Endodermal cell (in vitro differentiated cells): ENCODE data around the gene CTRB1. TPM values are rescaled to one million over a fixed set of nuclear protein-coding genes. Genes with fewer than 3 reads are reported as not detected.

Source experiments
- DNase-seq: peaks from one replicate; pipeline ENCODE4 v3.0.0-alpha.2; 2017
- H3K27ac ChIP-seq: 2 replicates; pipeline ENCODE4 v1.5.1; 2013; ENCODE audit warnings: mild to moderate bottlenecking, low read depth, low read length, moderate library complexity
- H3K27me3 ChIP-seq: 2 replicates; pipeline ENCODE4 v1.6.1; 2013; ENCODE audit warnings: mild to moderate bottlenecking, low read length, moderate library complexity; ENCODE audit not compliant: insufficient read depth, control insufficient read depth, poor library complexity, severe bottlenecking
- H3K36me3 ChIP-seq: 2 replicates; pipeline ENCODE4 v1.7.0; 2013; ENCODE audit warnings: mild to moderate bottlenecking, low read length, moderate library complexity; ENCODE audit not compliant: control insufficient read depth, insufficient read depth
- H3K4me1 ChIP-seq: one replicate; pipeline ENCODE4 v1.7.0; 2013; ENCODE audit warnings: low read length; ENCODE audit not compliant: control insufficient read depth, insufficient read depth
- H3K4me3 ChIP-seq: 2 replicates; pipeline ENCODE4 v1.5.1; 2013; ENCODE audit warnings: mild to moderate bottlenecking, low read length, moderate library complexity
- H3K9ac ChIP-seq: 2 replicates; pipeline ENCODE4 v1.6.1; 2013; ENCODE audit warnings: mild to moderate bottlenecking, low read length, moderate library complexity; ENCODE audit not compliant: poor library complexity, severe bottlenecking; ENCODE audit errors: extremely low read depth
- H3K9me3 ChIP-seq: 2 replicates; pipeline ENCODE4 v1.6.1; 2013; ENCODE audit warnings: mild to moderate bottlenecking, low read length, moderate library complexity; ENCODE audit not compliant: control insufficient read depth
- H3K27ac Mint-ChIP-seq: 2 replicates; pipeline ENCODE4 v1.8.0; 2020; ENCODE audit warnings: mixed read lengths
- H3K27me3 Mint-ChIP-seq: 2 replicates; pipeline ENCODE4 v1.8.0; 2021; ENCODE audit warnings: mild to moderate bottlenecking, mixed read lengths; ENCODE audit not compliant: insufficient read depth
- H3K36me3 Mint-ChIP-seq: 2 replicates; pipeline ENCODE4 v1.8.0; 2020; ENCODE audit warnings: low read depth, mixed read lengths
- H3K4me1 Mint-ChIP-seq: 2 replicates; pipeline ENCODE4 v1.8.0; 2020; ENCODE audit warnings: mixed read lengths
- H3K4me3 Mint-ChIP-seq: 2 replicates; pipeline ENCODE4 v1.8.0; 2020; ENCODE audit warnings: mild to moderate bottlenecking, moderate library complexity, mixed read lengths
- H3K9me3 Mint-ChIP-seq: 2 replicates; pipeline ENCODE4 v1.8.0; 2020; ENCODE audit warnings: mild to moderate bottlenecking, mixed read lengths
- WGBS, 2 experiments: methylation state at CpG; one replicate each; pipeline versions ENCODE4 v1.1.5 to v1.1.7; 2013; ENCODE audit warnings: missing lambda C conversion rate in 2 of 2, mixed read lengths in 1 of 2; ENCODE audit not compliant: insufficient coverage in 1 of 2, insufficient read length in 1 of 2; 5-methylcytosine and 5-hydroxymethylcytosine counted together
- total RNA-seq, 2 donors: library from RNA; stranded (reverse); fragmentation: NEBNext Ultra II Directional in 1 of 2; extraction: Animal tissue kit (Norgen Biotek cat#: 25700) in 1 of 2; gene quantifications; 2 replicates in 1 of 2; 3 replicates in 1 of 2; pipeline ENCODE4 v1.2.1, GENCODE V29; 2021
- TF ChIP-seq, protein P1 (sequence below): fragments of 200-600 bp; sonication (generic); conservative IDR thresholded peaks from 2 replicates; pipeline ENCODE4 v1.5.0; 2021; ENCODE audit warnings: antibody characterized with exemption, mild to moderate bottlenecking

CTRB1 gene
- total RNA-seq, 2 donors from 2014 or later, result not detected

DNA sequence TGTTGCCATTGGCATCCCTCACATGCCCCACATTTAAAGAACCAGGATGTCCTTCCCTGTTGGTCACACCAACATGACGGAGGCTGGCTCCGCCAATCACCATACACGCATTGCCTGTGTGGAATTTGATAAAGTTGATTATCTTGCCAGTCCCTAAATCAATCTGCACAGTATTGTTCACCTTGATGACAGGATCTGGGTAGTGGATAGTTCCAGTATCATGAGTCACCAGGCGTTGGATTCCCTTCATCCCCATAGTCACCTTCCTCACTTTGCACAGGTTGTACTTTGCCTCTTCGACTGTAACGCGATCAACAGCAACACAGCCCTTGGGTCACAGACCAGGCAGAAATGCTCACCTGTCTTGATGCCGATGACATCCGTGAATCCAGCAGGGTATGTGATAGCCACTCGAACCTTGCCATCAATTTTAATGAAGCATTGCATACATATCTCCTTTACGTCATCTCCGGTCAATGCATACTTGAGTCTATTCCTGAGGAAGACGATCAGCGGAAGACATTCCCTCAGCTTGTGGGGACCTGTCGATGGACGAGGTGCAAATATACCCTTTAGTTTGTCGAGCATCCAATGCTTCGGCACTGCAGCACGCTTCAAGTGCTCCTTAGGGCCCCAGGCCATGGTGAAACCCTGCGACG is 26.1 kb upstream of the CTRB1 start:
- peaks cover 16% of the 10 kb centered on the region for H3K27me3 ChIP-seq
- no peak for DNase-seq
- no peaks in the 10 kb centered on the region for H3K36me3 ChIP-seq
- H3K27ac Mint-ChIP-seq, result no peak overlapping the region
- WGBS, 2 experiments, result 94 to 99% methylated on average over 21 of the region's 21 CpGs
- no peak overlapping the region for H3K4me3 Mint-ChIP-seq
- no peak overlapping the region for H3K4me3 ChIP-seq
- H3K27me3 Mint-ChIP-seq, result peaks cover 30% of the 10 kb centered on the region
- H3K4me1 ChIP-seq, result peaks cover 6% of the 10 kb centered on the region
- H3K4me1 Mint-ChIP-seq, result peaks cover 14% of the 10 kb centered on the region
- no peaks in the 10 kb centered on the region for H3K9me3 ChIP-seq
- no peak overlapping the region for H3K27ac ChIP-seq
- H3K9me3 Mint-ChIP-seq, result no peaks in the 10 kb centered on the region
- no peaks in the 10 kb centered on the region for H3K36me3 Mint-ChIP-seq
- no peak overlapping the region for H3K9ac ChIP-seq
- TF ChIP-seq, protein P1, sequence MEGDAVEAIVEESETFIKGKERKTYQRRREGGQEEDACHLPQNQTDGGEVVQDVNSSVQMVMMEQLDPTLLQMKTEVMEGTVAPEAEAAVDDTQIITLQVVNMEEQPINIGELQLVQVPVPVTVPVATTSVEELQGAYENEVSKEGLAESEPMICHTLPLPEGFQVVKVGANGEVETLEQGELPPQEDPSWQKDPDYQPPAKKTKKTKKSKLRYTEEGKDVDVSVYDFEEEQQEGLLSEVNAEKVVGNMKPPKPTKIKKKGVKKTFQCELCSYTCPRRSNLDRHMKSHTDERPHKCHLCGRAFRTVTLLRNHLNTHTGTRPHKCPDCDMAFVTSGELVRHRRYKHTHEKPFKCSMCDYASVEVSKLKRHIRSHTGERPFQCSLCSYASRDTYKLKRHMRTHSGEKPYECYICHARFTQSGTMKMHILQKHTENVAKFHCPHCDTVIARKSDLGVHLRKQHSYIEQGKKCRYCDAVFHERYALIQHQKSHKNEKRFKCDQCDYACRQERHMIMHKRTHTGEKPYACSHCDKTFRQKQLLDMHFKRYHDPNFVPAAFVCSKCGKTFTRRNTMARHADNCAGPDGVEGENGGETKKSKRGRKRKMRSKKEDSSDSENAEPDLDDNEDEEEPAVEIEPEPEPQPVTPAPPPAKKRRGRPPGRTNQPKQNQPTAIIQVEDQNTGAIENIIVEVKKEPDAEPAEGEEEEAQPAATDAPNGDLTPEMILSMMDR, result no peak

DNA sequence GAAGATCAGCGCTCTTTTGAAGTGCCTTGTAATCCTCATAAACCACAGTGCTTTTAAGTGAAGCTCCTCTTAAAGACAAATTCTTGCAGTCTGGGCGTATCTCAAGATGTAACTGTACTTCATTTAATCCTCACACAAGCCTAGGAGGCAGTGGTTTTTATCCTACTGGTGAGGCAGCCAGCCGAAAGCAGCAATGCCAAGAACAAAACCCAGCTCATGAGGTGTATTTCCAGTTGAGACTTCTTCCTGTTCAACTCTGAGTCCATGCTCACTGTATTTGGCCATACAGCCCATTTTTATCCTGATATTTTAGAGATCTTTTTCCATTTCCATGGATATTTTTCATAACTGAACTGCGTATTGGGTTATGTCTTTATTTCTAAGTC is 25.5 kb upstream of the CTRB1 start:
- H3K9me3 ChIP-seq, result no peaks in the 10 kb centered on the region
- 94 to 96% methylated on average over 2 to 4 of the region's 4 CpGs for WGBS, 2 experiments
- H3K27ac ChIP-seq, result no peak overlapping the region
- no peak for DNase-seq
- Mint-ChIP-seq H3K9me3 (no peaks in the 10 kb centered on the region), H3K4me1 (peaks cover 17% of the 10 kb centered on the region), H3K27me3 (peaks cover 30% of the 10 kb centered on the region), H3K27ac (no peak overlapping the region), H3K4me3 (no peak overlapping the region), H3K36me3 (no peaks in the 10 kb centered on the region)
- H3K4me3 ChIP-seq, result no peak overlapping the region
- peaks cover 6% of the 10 kb centered on the region for H3K4me1 ChIP-seq
- TF ChIP-seq, protein P1, result no peak
- peaks cover 16% of the 10 kb centered on the region for H3K27me3 ChIP-seq
- H3K9ac ChIP-seq, result no peak overlapping the region
- H3K36me3 ChIP-seq, result no peaks in the 10 kb centered on the region

DNA sequence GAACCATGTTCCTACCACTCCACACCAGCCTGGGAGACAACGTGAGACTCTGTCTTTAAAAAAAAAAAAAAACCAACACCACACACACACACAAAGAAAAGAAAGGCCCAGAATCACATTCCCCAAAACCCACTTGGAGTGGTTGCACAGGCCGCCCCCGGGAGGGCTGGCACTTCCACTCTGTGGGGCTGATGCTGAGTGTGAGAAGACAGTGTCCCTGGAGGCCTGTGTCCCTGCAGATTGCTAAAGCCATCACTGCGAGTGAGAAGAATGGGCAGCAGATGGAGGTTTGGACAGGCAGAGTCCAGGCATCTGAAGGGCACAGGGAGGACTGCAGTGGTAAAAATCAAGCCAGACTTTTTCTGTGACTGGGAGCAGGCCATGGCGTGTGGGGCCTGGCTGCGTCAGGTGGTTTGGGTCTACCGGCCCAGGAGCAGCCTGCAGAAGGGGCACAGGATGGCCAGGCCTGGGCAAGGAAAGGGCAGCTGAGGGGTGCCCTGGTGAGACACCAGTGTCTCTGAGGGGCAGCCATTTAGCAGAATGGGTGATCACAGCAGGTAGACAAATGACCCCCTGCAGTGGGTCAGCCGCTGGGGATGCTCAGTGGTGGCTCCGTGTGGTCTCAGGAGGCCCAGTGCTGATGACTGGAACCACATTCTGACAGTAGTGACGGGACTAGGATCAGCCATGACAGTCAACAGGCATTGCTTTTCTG is 24.9 kb upstream of the CTRB1 start:
- H3K27ac Mint-ChIP-seq, result no peak overlapping the region
- H3K27me3 Mint-ChIP-seq, result peaks cover 30% of the 10 kb centered on the region
- no peaks in the 10 kb centered on the region for H3K9me3 Mint-ChIP-seq
- H3K4me1 Mint-ChIP-seq, result peaks cover 17% of the 10 kb centered on the region
- DNase-seq, result peak; percentile 23
- peaks cover 16% of the 10 kb centered on the region for H3K27me3 ChIP-seq
- TF ChIP-seq, protein P1, result no peak
- no peak overlapping the region for H3K27ac ChIP-seq
- H3K4me3 ChIP-seq, result no peak overlapping the region
- no peaks in the 10 kb centered on the region for H3K36me3 ChIP-seq
- H3K4me3 Mint-ChIP-seq, result no peak overlapping the region
- H3K4me1 ChIP-seq, result peaks cover 6% of the 10 kb centered on the region
- WGBS, 2 experiments, result 89 to 92% methylated on average over 5 to 10 of the region's 10 CpGs
- H3K36me3 Mint-ChIP-seq, result no peaks in the 10 kb centered on the region
- no peaks in the 10 kb centered on the region for H3K9me3 ChIP-seq
- H3K9ac ChIP-seq, result no peak overlapping the region
